Stomach (tissue), 9 donors: ENCODE results near the gene EEA1. TPM values are rescaled to one million over a fixed set of nuclear protein-coding genes. Genes with fewer than 3 reads are reported as not detected.

Source experiments
- DNase-seq, 2 donors: peaks; one replicate each; pipeline versions ENCODE4 v3.0.0 to v3.0.0-alpha.2; 2013 to 2019
- H3K27ac ChIP-seq, 5 donors: fragments of 200-600 bp in 4 of 5; sonication (generic) in 4 of 5; one replicate each; pipeline ENCODE4 v1.5.1; 2013 to 2019; ENCODE audit warnings: mild to moderate bottlenecking in 1 of 5, moderate library complexity in 1 of 5
- H3K27me3 ChIP-seq, 3 donors: fragments of 200-600 bp; sonication (generic); one replicate each; pipeline ENCODE4 v1.5.1; 2017 to 2019; ENCODE audit warnings: mixed run types in 1 of 3
- H3K36me3 ChIP-seq, 4 donors: fragments of 200-600 bp; sonication (generic); 1 replicate in 3 of 4; 2 replicates in 1 of 4; pipeline ENCODE4 v1.5.1; 2016 to 2019
- H3K4me1 ChIP-seq, 4 donors: fragments of 200-600 bp; sonication (generic); one replicate each; pipeline ENCODE4 v1.5.1; 2016 to 2019
- H3K4me3 ChIP-seq, 4 donors: fragments of 200-600 bp; sonication (generic) in 3 of 4; one replicate each; pipeline ENCODE4 v1.5.1; 2016 to 2019; ENCODE audit warnings: mild to moderate bottlenecking in 1 of 4
- H3K9me3 ChIP-seq, 4 donors: fragments of 200-600 bp; sonication (generic); one replicate each; pipeline ENCODE4 v1.5.1; 2016 to 2019
- EP300 ChIP-seq: sonication (generic); formaldehyde crosslinking; IDR thresholded peaks from one replicate; pipeline ENCODE4 v1.6.1; 2017; ENCODE audit warnings: antibody characterized with exemption
- POLR2A ChIP-seq, 4 donors: fragments of 450-650 bp; IDR thresholded peaks; one replicate each; pipeline ENCODE4 v1.6.1; 2016; ENCODE audit warnings: antibody characterized with exemption in 4 of 4, control low read depth in 2 of 4, mild to moderate bottlenecking in 1 of 4, moderate library complexity in 1 of 4
- POLR2AphosphoS5 ChIP-seq, 3 donors: sonication (generic); formaldehyde crosslinking; IDR thresholded peaks; one replicate each; pipeline ENCODE4 v1.6.1; 2016; ENCODE audit warnings: antibody characterized with exemption in 3 of 3
- WGBS, 5 donors: extraction: QIAGEN DNeasy Blood & Tissue Kit in 3 of 5; methylation state at CpG; one replicate each; pipeline versions ENCODE4 v1.1.5 to v1.1.7; 2013 to 2018; 5-methylcytosine and 5-hydroxymethylcytosine counted together
- intact Hi-C: fragments of 100-400 bp; cut with DNase I; formaldehyde crosslinking; loops from one replicate; pipeline ENCODE4 v1.15.1; 2023; ENCODE audit warnings: low total_unique reads
- polyA plus RNA-seq, 3 donors: library from polyadenylated mRNA; stranded (reverse); fragments of 200-250 nt; gene quantifications; one replicate each; pipeline ENCODE4 v1.2.3, GENCODE V29; 2013
- total RNA-seq, 5 donors: library from RNA; depleted of rRNA; stranded (reverse); fragments of >200 nt; gene quantifications; one replicate each; pipeline versions ENCODE4 v1.1.0 to v1.2.3, GENCODE V29; 2014 to 2016
- TF ChIP-seq, protein P1 (sequence below), 7 experiments: fragments of 450-650 bp in 4 of 7; fragments of 200-600 bp in 3 of 7; sonication (generic) in 3 of 7; IDR thresholded peaks; one replicate each; pipeline ENCODE4 v1.5.1; 2016 to 2019; ENCODE audit warnings: antibody characterized with exemption in 7 of 7, control low read depth in 2 of 7, mild to moderate bottlenecking in 1 of 7
- donor health status: healthy with polysubstance abuse.
- donor health status: Bipolar disorder and iron deficiency.
- donor health status: healthy.

Gene EEA1
- total and polyA plus RNA-seq, 8 donors: 2.0 to 24.2 (median 10.8) TPM

DNA sequence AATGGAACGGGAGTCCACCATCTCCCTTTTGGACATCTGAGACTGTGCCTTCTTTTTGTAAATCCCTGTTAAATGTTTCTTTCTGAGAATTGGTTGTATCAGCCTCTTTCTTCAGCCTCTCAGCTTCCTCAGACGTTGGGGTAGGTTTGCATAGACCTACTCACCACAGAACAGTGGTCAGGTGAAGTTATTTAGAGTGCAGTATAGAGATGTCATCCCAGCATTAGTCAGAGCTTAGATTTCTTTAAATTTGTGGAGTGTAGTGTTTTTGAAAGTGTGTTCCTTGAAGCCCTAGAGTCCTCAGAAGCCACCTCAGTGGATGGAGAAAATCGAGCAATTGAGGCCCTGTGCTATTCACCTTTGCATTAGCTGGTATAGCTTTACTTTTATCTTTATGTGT lies 8.9 kb upstream of the EEA1 start:
- intact Hi-C loops: no loop called here
- TF ChIP-seq POLR2A (IDR thresholded peaks at IDR 0.05) (no peak), EP300 (no peak), POLR2AphosphoS5 (IDR thresholded peaks at IDR 0.05) (no peak)
- TF ChIP-seq, protein P1, sequence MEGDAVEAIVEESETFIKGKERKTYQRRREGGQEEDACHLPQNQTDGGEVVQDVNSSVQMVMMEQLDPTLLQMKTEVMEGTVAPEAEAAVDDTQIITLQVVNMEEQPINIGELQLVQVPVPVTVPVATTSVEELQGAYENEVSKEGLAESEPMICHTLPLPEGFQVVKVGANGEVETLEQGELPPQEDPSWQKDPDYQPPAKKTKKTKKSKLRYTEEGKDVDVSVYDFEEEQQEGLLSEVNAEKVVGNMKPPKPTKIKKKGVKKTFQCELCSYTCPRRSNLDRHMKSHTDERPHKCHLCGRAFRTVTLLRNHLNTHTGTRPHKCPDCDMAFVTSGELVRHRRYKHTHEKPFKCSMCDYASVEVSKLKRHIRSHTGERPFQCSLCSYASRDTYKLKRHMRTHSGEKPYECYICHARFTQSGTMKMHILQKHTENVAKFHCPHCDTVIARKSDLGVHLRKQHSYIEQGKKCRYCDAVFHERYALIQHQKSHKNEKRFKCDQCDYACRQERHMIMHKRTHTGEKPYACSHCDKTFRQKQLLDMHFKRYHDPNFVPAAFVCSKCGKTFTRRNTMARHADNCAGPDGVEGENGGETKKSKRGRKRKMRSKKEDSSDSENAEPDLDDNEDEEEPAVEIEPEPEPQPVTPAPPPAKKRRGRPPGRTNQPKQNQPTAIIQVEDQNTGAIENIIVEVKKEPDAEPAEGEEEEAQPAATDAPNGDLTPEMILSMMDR (IDR thresholded peaks at IDR 0.05): no peak
- H3K36me3 ChIP-seq: no peaks in the 10 kb centered on the region
- DNase-seq: no peak
- peaks cover 0 to 2% (median 0%) of the 10 kb centered on the region in 4 donors for H3K4me1 ChIP-seq
- H3K27ac ChIP-seq: no peak overlapping the region
- H3K4me3 ChIP-seq: no peak overlapping the region
- WGBS, 5 donors: 87 to 95% (median 89%) methylated on average over 3 of the region's 3 CpGs
- H3K27me3 ChIP-seq: no peaks in the 10 kb centered on the region
- H3K9me3 ChIP-seq: no peaks in the 10 kb centered on the region

DNA sequence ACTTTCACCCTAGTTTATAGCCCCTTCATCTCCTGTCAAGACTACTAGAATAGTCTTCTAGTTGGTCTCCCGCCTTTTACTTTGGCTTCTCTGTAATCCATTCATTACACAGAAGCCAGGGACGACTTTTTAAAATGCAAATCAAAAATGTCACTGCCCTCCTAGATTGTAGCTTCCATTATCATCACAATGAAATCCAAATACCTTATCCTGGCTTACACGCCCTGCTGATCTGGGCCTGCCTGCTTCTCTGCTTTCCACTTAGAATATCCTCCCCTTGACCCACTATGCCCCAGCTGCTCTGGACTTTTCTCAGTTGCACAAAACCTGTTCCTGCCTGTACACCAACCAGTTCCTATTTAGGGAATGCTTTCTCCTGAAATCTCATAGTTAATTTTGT lies 4.5 kb upstream of the EEA1 start:
- Histone ChIP-seq H3K9me3 (no peaks in the 10 kb centered on the region), H3K4me1 (peaks cover 0 to 12% (median 8%) of the 10 kb centered on the region in 4 donors), H3K27me3 (no peaks in the 10 kb centered on the region), H3K36me3 (no peaks in the 10 kb centered on the region), H3K4me3 (no peak overlapping the region), H3K27ac (no peak overlapping the region)
- no peak for DNase-seq
- no peak for TF ChIP-seq POLR2A (IDR thresholded peaks at IDR 0.05)
- TF ChIP-seq, protein P1 (IDR thresholded peaks at IDR 0.05): no peak
- no peak for TF ChIP-seq POLR2AphosphoS5 (IDR thresholded peaks at IDR 0.05)
- no peak for TF ChIP-seq EP300
- intact Hi-C loops: no loop called here
- 76 to 89% (median 77%) methylated on average over 3 of the region's 3 CpGs for WGBS, 5 donors

DNA sequence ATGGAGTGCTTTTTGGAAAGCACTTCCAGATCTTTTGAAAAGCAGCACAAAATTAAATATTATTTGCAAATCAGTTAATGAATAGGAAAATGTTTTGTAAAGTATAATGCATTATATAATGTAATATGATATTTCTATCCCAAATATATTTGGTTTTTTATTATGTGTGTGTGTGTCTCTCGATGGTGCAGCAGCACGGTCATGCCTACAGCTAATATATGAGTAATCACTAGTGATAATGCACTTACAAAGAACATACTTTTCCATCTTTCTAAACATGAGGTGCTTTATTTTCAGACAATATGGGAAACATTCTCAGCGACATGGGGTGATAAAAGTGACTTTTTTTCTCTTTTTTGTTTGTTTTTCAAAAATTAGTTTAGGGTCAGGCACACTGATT lies 1.3 kb upstream of the EEA1 start:
- Histone ChIP-seq H3K36me3 (no peaks in the 10 kb centered on the region), H3K27ac (peak overlapping the region in 4 of 5 donors; percentile 98 to 99 (median 99)), H3K4me1 (peaks cover 17 to 37% (median 28%) of the 10 kb centered on the region in 4 donors), H3K4me3 (peak overlapping the region; percentile 60 to 94 (median 81)), H3K27me3 (no peaks in the 10 kb centered on the region), H3K9me3 (no peaks in the 10 kb centered on the region)
- DNase-seq: no peak
- TF ChIP-seq EP300: no peak
- TF ChIP-seq POLR2A (IDR thresholded peaks at IDR 0.05): no peak
- TF ChIP-seq POLR2AphosphoS5 (IDR thresholded peaks at IDR 0.05): no peak
- TF ChIP-seq, protein P1 (IDR thresholded peaks at IDR 0.05): no peak
- 28 to 63% (median 45%) methylated on average over 3 of the region's 3 CpGs for WGBS, 5 donors
- intact Hi-C loops: no loop called here

DNA sequence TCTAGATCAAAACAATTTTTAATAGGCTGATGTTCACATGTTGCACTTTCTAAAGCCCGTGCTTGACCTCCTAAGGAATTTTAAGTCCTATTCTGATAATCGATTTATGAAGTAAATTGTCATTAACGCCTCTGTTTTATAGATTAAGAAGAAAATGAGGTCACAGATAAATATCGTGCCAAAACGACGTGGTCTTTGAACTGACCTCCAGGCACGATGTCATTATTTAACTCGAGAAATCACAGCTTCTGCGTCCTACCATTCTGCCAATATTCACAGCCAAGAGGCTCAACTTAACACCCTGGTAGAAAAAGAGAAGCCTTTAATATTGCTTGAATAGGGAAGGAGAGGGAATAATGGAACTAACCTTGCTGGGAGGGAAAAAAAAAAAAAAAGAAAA lies 888 bp upstream of the EEA1 start:
- Histone ChIP-seq H3K4me3 (peak overlapping the region; percentile 60 to 94 (median 81)), H3K4me1 (peaks cover 17 to 42% (median 31%) of the 10 kb centered on the region in 4 donors), H3K27me3 (no peaks in the 10 kb centered on the region), H3K27ac (peak overlapping the region; percentile 55 to 99 (median 99)), H3K36me3 (no peaks in the 10 kb centered on the region), H3K9me3 (no peaks in the 10 kb centered on the region)
- DNase-seq: peak in 1 of 2 donors; percentile 50
- WGBS, 5 donors: 5 to 12% (median 7%) methylated on average over 9 of the region's 9 CpGs
- TF ChIP-seq POLR2AphosphoS5 (IDR thresholded peaks at IDR 0.05) (no peak), EP300 (no peak)
- TF ChIP-seq, protein P1 (IDR thresholded peaks at IDR 0.05): no peak
- intact Hi-C loops: no loop called here
